Effector memory CD8-positive, alpha-beta T cell (primary cell): ENCODE data around the gene WLS.

Experiments
- ATAC-seq: fragments of 150-1000 bp; cut with Tn5 transposase; replicated peaks from 2 replicates; pipeline ENCODE4 v1.10.0; 2021; ENCODE audit warnings: mild to moderate bottlenecking, moderate library complexity
- DNase-seq, 3 experiments: peaks; one replicate each; pipeline ENCODE4 v3.0.0; 2021
- H3K27ac Mint-ChIP-seq, 2 donors: one replicate each; pipeline ENCODE4 v1.8.0; 2022; ENCODE audit warnings: mild to moderate bottlenecking in 2 of 2, mixed read lengths in 2 of 2, moderate library complexity in 2 of 2
- H3K27me3 Mint-ChIP-seq, 2 donors: one replicate each; pipeline ENCODE4 v1.8.0; 2022; ENCODE audit warnings: mixed read lengths in 2 of 2
- H3K36me3 Mint-ChIP-seq: one replicate; pipeline ENCODE4 v1.8.0; 2022; ENCODE audit warnings: mild to moderate bottlenecking, moderate library complexity, mixed read lengths; ENCODE audit not compliant: insufficient read depth
- H3K4me1 Mint-ChIP-seq, 2 donors: one replicate each; pipeline ENCODE4 v1.8.0; 2022; ENCODE audit warnings: low read depth in 2 of 2, mixed read lengths in 2 of 2
- H3K4me3 Mint-ChIP-seq, 2 donors: one replicate each; pipeline ENCODE4 v1.8.0; 2022; ENCODE audit warnings: mild to moderate bottlenecking in 2 of 2, mixed read lengths in 2 of 2, moderate library complexity in 2 of 2
- H3K9me3 Mint-ChIP-seq, 2 donors: one replicate each; pipeline ENCODE4 v1.8.0; 2022; ENCODE audit warnings: mixed read lengths in 2 of 2

Gene WLS

DNA sequence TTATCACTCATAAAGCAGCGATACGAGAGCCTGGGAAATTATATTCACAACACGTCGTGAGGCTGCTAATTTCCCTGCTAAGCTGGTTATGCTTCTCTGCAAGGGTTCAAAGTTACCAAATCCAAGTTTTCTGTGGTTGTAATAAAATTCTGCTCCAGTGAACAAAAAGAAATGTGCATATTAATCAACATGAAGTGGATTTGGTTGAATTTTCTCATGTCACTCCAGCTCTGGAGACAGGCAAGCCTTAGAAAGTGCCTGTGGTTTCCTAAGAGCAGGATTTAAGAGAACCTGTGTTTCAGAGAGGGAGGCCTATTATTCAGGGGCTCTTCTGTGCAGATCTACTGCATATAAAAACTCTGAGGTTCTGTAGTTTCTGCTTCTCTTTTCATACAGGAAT lies 87.5 kb downstream of the WLS start:
- no peaks in the 10 kb centered on the region for H3K36me3 Mint-ChIP-seq
- ATAC-seq: no peak
- no peak overlapping the region for H3K4me3 Mint-ChIP-seq
- DNase-seq: no peak
- no peaks in the 10 kb centered on the region for H3K4me1 Mint-ChIP-seq
- peaks cover 0 to 1% of the 10 kb centered on the region in 2 donors for H3K9me3 Mint-ChIP-seq
- peaks cover 0 to 10% of the 10 kb centered on the region in 2 donors for H3K27me3 Mint-ChIP-seq
- H3K27ac Mint-ChIP-seq: no peak overlapping the region

DNA sequence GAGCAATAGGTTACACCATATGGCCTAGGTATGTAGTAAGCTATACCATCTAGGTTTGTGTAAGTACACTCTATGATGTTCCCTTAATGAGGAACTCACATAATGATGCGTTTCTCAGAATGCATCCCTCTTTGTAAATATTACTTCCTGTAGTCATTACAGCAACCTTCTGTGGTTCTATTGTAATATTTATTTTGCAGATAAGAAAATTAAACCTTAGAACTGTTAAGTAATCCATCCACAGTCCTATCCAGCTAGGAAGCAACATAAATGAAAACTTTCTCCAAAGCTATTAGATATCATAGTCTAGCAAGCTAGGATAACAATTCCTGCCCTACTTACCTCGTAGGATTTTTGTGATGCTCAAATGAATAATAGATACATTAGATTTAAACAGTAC lies 88.7 kb downstream of the WLS start:
- Mint-ChIP-seq H3K27me3 (peaks cover 0 to 10% of the 10 kb centered on the region in 2 donors), H3K4me1 (no peaks in the 10 kb centered on the region), H3K27ac (no peak overlapping the region), H3K4me3 (no peak overlapping the region), H3K9me3 (peaks cover 0 to 1% of the 10 kb centered on the region in 2 donors), H3K36me3 (no peaks in the 10 kb centered on the region)
- ATAC-seq: no peak
- DNase-seq: no peak

DNA sequence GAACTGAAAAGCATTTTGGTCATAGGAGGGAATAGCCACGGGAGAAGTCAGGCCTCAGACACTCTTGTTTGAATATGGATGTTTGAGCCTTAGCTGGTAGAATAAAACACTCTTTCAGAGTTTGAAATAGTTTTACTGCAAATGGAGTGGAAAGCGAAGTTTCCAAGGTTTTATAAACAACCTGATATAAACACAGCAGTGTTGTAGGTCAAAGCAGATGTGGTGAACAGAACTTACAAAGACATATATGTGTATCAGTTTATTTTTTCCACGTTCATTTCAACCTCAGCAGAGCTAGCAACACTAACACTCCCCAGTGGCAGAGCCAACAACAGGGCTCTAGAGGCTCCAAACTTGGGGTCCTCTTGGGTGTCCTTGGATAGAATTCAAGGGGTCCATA lies 89.9 kb downstream of the WLS start:
- DNase-seq (no peak), ATAC-seq (no peak)
- peaks cover 0 to 10% of the 10 kb centered on the region in 2 donors for H3K27me3 Mint-ChIP-seq
- no peak overlapping the region for H3K27ac Mint-ChIP-seq
- no peak overlapping the region for H3K4me3 Mint-ChIP-seq
- no peaks in the 10 kb centered on the region for H3K4me1 Mint-ChIP-seq
- no peaks in the 10 kb centered on the region for H3K36me3 Mint-ChIP-seq
- H3K9me3 Mint-ChIP-seq: peaks cover 0 to 1% of the 10 kb centered on the region in 2 donors

DNA sequence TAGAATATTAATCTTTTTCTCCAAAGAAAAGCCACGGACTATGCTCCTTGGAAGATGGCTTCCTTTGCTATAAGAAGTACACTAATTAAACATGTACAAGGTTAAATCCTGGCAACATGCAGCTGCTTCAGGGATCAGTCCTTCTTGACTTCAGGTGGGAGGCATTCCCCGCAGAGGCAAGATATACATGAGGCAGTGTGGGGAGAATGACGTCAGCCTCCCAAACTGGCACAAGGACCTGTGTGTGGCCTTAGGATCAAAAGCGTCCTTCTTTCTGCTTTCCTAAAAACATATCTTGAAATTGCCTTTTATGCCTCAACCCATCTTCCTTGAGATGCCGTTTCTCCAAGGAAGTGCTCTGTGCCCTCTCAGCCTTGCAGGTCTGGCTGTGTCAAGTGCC lies 90.3 kb downstream of the WLS start:
- Mint-ChIP-seq H3K36me3 (no peaks in the 10 kb centered on the region), H3K4me3 (no peak overlapping the region), H3K27ac (no peak overlapping the region), H3K4me1 (no peaks in the 10 kb centered on the region), H3K27me3 (peaks cover 0 to 10% of the 10 kb centered on the region in 2 donors), H3K9me3 (peaks cover 0 to 1% of the 10 kb centered on the region in 2 donors)
- ATAC-seq (no peak), DNase-seq (no peak)

DNA sequence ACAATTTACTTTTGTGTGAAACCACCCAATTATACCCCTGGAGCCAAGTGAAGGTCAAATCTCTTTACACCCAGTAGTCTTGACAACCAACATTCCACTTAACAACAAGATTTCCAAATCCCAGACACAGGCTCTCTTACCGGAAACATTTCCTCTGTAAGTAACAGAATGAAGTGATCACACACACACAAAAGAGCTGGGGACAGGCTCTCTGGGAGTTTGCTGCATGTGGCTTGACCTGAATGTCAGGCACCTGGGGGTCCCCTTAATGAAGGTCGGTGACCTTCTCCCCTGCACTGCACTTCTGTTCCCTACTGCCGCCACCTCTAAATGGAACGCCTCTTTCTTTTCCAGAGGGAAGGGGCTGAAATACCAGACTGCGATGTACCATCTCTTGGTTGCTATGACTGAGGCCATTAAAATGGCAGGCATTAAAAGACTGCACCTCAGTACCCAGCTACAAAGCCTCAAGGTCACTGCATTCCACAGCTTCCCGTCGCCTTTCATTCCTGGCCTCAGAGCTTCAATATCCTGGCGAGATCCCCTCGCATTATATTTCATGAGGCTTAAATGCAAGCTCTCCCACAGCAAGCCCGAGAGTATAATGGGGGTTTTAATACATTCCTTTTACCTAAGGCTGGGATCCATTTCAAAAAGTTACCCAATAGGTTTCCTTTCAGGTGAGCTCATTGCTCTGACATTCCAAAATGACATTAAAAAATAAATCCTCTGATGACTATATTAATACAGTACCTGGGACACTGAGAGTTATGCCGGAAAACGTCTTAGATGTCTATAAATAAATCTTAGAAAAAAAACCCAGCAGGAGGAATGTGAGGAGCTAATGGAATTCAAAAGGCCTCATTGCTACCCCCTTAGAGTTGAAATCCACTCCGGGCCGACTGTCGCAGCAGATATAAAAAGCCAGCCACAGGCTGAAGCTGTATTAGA lies 91.0 kb downstream of the WLS start:
- DNase-seq: no peak
- Mint-ChIP-seq H3K4me3 (no peak overlapping the region), H3K27me3 (peaks cover 0 to 10% of the 10 kb centered on the region in 2 donors), H3K9me3 (peaks cover 0 to 1% of the 10 kb centered on the region in 2 donors), H3K4me1 (no peaks in the 10 kb centered on the region), H3K36me3 (no peaks in the 10 kb centered on the region), H3K27ac (no peak overlapping the region)
- ATAC-seq: no peak

DNA sequence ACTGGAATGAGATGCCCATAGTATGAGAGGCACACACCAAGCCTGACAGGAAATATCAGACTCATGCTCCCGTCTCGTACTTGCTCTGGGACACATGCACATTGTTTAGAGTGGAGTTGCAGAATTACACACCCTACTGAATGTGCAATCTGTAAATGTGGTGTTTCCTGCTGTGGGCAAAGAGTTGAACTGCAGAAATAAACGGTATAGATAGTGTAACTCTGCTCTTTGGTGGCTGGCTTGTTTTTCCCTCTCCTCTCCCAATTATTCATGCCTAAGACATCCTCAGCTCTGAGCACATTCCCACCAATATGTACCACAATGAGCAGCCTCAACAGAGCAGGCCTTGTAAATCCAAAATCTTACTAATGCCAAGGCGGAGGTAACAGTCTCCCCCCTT lies 91.8 kb downstream of the WLS start:
- no peak overlapping the region for H3K4me3 Mint-ChIP-seq
- no peaks in the 10 kb centered on the region for H3K4me1 Mint-ChIP-seq
- no peak for DNase-seq
- no peaks in the 10 kb centered on the region for H3K36me3 Mint-ChIP-seq
- peaks cover 0 to 10% of the 10 kb centered on the region in 2 donors for H3K27me3 Mint-ChIP-seq
- no peak overlapping the region for H3K27ac Mint-ChIP-seq
- H3K9me3 Mint-ChIP-seq: peaks cover 0 to 1% of the 10 kb centered on the region in 2 donors
- no peak for ATAC-seq

DNA sequence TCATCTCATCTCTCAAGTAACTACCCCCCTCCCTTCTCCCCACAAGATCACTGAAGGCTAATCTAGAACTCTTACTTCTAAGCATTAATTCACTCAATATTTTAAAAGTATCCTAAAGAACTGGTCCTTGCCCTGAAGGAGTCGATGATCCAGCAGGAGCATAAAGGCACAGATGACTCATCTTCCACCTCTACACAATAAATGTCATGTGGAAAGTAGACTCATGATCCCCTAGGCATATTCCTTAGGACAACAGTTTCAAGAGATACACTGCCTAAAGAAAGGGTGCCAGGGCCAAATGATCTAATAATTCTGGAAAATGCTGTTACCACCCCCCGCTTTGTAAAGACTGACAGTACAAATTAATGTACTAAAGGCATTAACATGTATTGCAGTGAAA lies 96.1 kb downstream of the WLS start:
- no peak overlapping the region for H3K27ac Mint-ChIP-seq

DNA sequence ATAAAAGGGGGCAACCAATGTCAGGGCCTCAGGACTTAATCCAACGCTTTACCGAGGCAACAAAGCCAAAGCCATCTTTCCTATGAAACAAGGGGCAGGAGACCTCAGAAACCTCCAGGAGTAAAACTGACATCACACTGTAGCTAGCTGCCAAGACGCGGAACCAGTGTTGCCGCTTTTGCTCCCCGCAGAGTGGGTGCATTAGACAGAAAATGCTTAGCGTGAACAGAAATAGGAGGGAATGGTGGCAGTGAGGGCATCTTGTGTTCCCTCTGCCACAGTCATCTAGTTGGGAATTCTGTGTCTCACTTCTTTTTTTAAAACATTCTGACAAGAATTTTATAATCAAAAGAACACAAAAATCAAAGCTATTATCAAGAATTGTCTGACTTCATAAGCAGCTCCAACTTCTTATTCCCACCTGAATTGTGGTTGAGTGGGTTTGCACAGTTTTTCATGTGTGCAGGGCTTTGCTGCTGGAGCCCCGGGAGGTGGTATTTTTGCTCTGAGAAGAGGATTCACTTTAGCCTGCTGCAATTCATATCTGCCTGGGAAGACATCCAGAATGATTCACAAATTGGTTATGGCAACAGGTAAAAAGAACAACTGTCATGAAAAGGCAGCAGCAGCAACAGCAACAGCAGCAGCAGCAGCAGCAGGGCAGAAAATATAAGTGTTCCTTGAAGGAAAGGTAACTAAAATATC lies 99.7 kb downstream of the WLS start:
- no peaks in the 10 kb centered on the region for H3K36me3 Mint-ChIP-seq
- H3K9me3 Mint-ChIP-seq: no peaks in the 10 kb centered on the region
- no peaks in the 10 kb centered on the region for H3K4me1 Mint-ChIP-seq
- ATAC-seq (no peak), DNase-seq (no peak)
- no peak overlapping the region for H3K27ac Mint-ChIP-seq
- no peak overlapping the region for H3K4me3 Mint-ChIP-seq
- no peaks in the 10 kb centered on the region for H3K27me3 Mint-ChIP-seq

More for the DNA sequence above, 96.1 kb downstream of the WLS start:
- peaks cover 0 to 8% of the 10 kb centered on the region in 2 donors for H3K27me3 Mint-ChIP-seq
- ATAC-seq: no peak
- no peak overlapping the region for H3K4me3 Mint-ChIP-seq
- no peaks in the 10 kb centered on the region for H3K36me3 Mint-ChIP-seq
- H3K9me3 Mint-ChIP-seq: peaks cover 0 to 1% of the 10 kb centered on the region in 2 donors
- DNase-seq: no peak
- H3K4me1 Mint-ChIP-seq: no peaks in the 10 kb centered on the region

DNA sequence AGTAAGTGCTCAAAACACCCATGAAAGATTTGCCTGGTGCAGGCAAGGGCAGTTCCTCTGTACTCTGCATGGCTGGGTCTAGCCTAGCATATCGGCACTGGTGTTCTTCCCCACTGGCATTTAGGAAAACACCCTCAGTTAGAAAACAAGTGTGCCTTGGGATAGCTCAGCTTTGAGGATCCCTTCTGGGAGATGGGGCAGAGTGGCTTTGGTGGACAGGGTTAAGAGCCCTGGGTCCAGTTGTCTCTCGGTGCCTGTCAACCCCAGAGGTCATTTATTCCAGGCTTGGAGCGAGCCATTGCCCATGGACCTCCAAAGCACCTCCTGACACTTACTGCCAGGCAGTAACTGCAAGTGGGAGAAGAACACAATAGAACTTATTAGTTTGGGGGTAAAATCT lies 101.1 kb downstream of the WLS start:
- no peak for ATAC-seq
- no peak for DNase-seq
- Mint-ChIP-seq H3K27ac (no peak overlapping the region), H3K4me1 (no peaks in the 10 kb centered on the region), H3K36me3 (no peaks in the 10 kb centered on the region), H3K27me3 (no peaks in the 10 kb centered on the region), H3K9me3 (no peaks in the 10 kb centered on the region), H3K4me3 (no peak overlapping the region)

DNA sequence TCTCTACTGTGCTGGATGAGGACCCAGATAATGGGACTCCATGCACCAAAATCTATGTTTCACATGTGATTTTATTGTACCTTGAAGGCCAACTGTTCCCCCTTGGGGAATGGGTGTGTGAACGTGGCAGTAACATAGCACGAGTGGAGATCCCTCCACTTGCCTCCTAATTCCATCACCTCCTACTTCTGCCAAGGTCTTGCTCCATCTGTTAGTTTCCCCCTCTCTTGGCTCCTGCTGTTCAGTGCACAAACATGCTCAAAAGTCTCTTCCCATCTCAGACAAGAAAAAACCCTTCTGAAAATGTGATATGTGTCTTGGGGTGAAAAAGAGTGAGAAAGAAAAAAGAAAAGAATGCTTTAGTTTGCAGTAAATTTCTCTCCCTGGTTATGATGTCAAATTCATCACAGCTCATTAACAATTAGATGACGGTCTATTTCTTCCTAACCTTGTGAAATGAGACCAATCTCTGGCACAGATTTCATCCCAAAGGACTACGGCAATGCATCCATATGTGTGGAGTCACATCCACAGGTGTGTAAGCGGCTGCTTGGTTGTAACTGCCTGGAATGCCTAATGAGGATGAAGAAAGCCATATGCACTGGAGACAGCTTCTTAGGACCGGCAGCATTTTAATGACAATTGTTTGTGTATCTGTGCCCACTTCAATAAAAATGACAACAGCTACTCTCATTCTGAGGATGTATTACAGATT lies 102.6 kb downstream of the WLS start:
- H3K27me3 Mint-ChIP-seq: no peaks in the 10 kb centered on the region
- H3K27ac Mint-ChIP-seq: no peak overlapping the region
- no peaks in the 10 kb centered on the region for H3K36me3 Mint-ChIP-seq
- DNase-seq (no peak), ATAC-seq (no peak)
- no peaks in the 10 kb centered on the region for H3K4me1 Mint-ChIP-seq
- H3K4me3 Mint-ChIP-seq: no peak overlapping the region
- no peaks in the 10 kb centered on the region for H3K9me3 Mint-ChIP-seq

DNA sequence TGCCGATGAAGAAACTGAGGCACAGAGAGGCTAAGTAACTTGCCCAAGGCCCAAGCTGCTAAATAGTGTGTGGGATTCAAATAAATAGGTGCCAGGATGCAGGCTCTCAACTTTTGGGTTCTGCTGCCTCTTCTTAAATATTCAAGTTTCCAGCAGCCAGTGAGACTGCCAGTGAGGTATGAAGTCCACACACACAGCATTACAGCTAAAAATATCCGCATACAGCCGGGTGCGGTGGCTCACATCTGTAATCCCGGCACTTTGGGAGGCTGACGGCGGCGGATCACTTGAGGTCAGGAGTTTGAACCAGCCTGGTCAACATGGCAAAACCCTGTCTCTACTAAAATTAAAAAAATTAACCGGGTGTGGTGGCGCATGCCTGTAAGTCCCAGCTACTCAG lies 103.5 kb downstream of the WLS start:
- H3K36me3 Mint-ChIP-seq: no peaks in the 10 kb centered on the region
- no peaks in the 10 kb centered on the region for H3K9me3 Mint-ChIP-seq
- no peak for DNase-seq
- no peak overlapping the region for H3K4me3 Mint-ChIP-seq
- no peak for ATAC-seq
- no peaks in the 10 kb centered on the region for H3K27me3 Mint-ChIP-seq
- H3K27ac Mint-ChIP-seq: no peak overlapping the region
- H3K4me1 Mint-ChIP-seq: no peaks in the 10 kb centered on the region

DNA sequence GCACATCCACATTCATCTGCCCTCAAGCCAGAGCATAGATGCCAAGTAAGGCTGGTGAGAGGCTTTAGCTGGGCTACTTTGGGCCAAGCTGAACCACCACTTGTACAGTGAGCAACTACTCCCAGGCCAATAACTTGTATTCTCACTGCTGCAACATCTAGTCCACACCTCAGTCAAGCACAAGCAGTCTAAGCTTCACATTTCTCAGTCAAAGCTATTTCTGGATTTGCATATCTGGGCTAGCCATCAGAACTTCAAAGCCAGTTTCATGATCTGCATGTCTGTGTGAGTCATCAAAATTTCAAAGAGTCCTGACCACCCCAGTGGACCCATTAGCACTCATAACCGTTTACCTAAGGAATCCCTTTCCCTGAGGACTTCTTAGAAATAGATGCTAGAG lies 104.2 kb downstream of the WLS start:
- ATAC-seq (no peak), DNase-seq (no peak)
- no peaks in the 10 kb centered on the region for H3K27me3 Mint-ChIP-seq
- H3K4me1 Mint-ChIP-seq: no peaks in the 10 kb centered on the region
- H3K36me3 Mint-ChIP-seq: no peaks in the 10 kb centered on the region
- no peaks in the 10 kb centered on the region for H3K9me3 Mint-ChIP-seq
- no peak overlapping the region for H3K4me3 Mint-ChIP-seq
- no peak overlapping the region for H3K27ac Mint-ChIP-seq

DNA sequence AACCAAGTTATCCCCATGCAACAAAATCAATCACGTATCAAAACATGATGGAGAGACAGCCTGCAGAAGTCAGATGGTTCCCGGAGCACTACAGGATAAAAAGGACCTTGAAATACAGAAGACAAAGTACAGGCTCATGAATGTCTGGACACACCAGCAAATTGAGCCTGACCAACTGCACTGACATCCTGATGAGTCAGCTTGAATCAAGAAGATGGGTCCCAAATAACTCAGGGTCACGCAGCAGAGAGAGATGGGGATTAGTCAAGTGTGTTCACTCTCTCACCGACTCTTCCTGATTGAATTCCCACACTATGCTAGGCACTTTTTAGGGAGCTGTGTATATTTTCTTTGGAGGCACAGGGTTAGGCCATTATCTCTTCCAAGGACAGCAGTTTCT lies 110.8 kb downstream of the WLS start:
- peaks cover 2 to 5% of the 10 kb centered on the region in 2 donors for H3K4me1 Mint-ChIP-seq
- H3K9me3 Mint-ChIP-seq: no peaks in the 10 kb centered on the region
- no peaks in the 10 kb centered on the region for H3K36me3 Mint-ChIP-seq
- ATAC-seq: no peak
- H3K4me3 Mint-ChIP-seq: no peak overlapping the region
- H3K27me3 Mint-ChIP-seq: no peaks in the 10 kb centered on the region
- no peak for DNase-seq
- H3K27ac Mint-ChIP-seq: no peak overlapping the region
